PC-3 (cell line): ENCODE data around the gene KRTAP4-9. TPM values are rescaled to one million over a fixed set of nuclear protein-coding genes. Genes with fewer than 3 reads are reported as not detected.
A peak's percentile ranks its signal among the peaks of the same experiment; 100 is the strongest.
"Not testable (repeated sequence)": the region's sequence is repeated elsewhere in the genome, so short reads cannot be mapped to it uniquely, and the experiment has no call there.

ENCODE experiments used
- ATAC-seq: fragments of 200-7000 bp; cut with Tn5 transposase; 2 replicates; pipeline ENCODE4 v1.9.1; 2020; ENCODE audit warnings: mild to moderate bottlenecking, moderate library complexity
- BruUV-seq: library from RNA; stranded (reverse); fragments of 400-500 nt; replicated peaks from 2 replicates; lab custom pipeline; 2021; lab: Mats Ljungman, UMichigan
- CTCF ChIA-PET: fragments of 300-600 bp; sonication (Branson Sonifier 250); formaldehyde crosslinking; loops from one replicate; lab custom pipeline; 2022; ENCODE audit warnings: antibody characterized with exemption; lab: Charles Lee
- POLR2A ChIA-PET: fragments of 300-600 bp; sonication (Branson Sonifier 250); formaldehyde crosslinking; loops from one replicate; lab custom pipeline; 2022; ENCODE audit warnings: antibody characterized with exemption; ENCODE audit not compliant: unreplicated experiment; lab: Charles Lee
- DNase-seq: peaks from one replicate; pipeline ENCODE4 v3.0.0-alpha.2; 2015
- H2AFZ ChIP-seq: fragments of 300-600 bp; sonication (generic); 2 replicates; pipeline ENCODE4 v1.6.0; 2016; ENCODE audit warnings: antibody characterized with exemption, low read length
- H3F3A ChIP-seq: fragments of 300-600 bp; sonication (generic); one replicate; pipeline ENCODE4 v1.6.0; 2017; ENCODE audit warnings: antibody characterized with exemption, low read length, control low read depth, mild to moderate bottlenecking; ENCODE audit not compliant: unreplicated experiment
- H3K27ac ChIP-seq: fragments of 300-600 bp; sonication (generic); 2 replicates; pipeline ENCODE4 v1.5.1; 2016; ENCODE audit warnings: mild to moderate bottlenecking, low read length
- H3K27me3 ChIP-seq: fragments of 300-600 bp; sonication (generic); 2 replicates; pipeline ENCODE4 v1.6.1; 2016; ENCODE audit warnings: low read length, mixed read lengths
- H3K36me3 ChIP-seq: fragments of 300-600 bp; sonication (generic); 2 replicates; pipeline ENCODE4 v1.6.1; 2016; ENCODE audit warnings: low read depth, mixed run types, low read length, mixed read lengths
- H3K4me1 ChIP-seq: fragments of 300-600 bp; sonication (generic); 2 replicates; pipeline ENCODE4 v1.5.1; 2016; ENCODE audit warnings: low read length; ENCODE audit not compliant: insufficient read depth
- H3K4me2 ChIP-seq: fragments of 300-600 bp; sonication (generic); 2 replicates; pipeline ENCODE4 v1.6.0; 2016; ENCODE audit warnings: low read length
- H3K4me3 ChIP-seq: fragments of 300-600 bp; sonication (generic); 2 replicates; pipeline ENCODE4 v1.5.1; 2016; ENCODE audit warnings: mild to moderate bottlenecking, low read length, mixed read lengths
- H3K79me2 ChIP-seq: fragments of 300-600 bp; sonication (generic); 2 replicates; pipeline ENCODE4 v1.6.1; 2017; ENCODE audit warnings: low read length, mixed read lengths
- H3K9ac ChIP-seq: fragments of 300-600 bp; sonication (generic); 2 replicates; pipeline ENCODE4 v1.6.0; 2016; ENCODE audit warnings: mild to moderate bottlenecking, low read length
- H3K9me2 ChIP-seq: fragments of 300-600 bp; sonication (generic); replicated peaks from 2 replicates; pipeline ENCODE4 v1.6.1; 2016; ENCODE audit warnings: mixed run types, low read length, mixed read lengths
- H3K9me3 ChIP-seq: fragments of 300-600 bp; sonication (generic); 2 replicates; pipeline ENCODE4 v1.6.1; 2016; ENCODE audit warnings: low read length, mixed read lengths
- H4K20me1 ChIP-seq: fragments of 300-600 bp; sonication (generic); 2 replicates; pipeline ENCODE4 v1.6.1; 2016; ENCODE audit warnings: low read length, mixed read lengths
- CTCF ChIP-seq: fragments of 300-600 bp; sonication (generic); conservative IDR thresholded peaks from 2 replicates; pipeline ENCODE4 v1.5.1; 2017; ENCODE audit warnings: antibody characterized with exemption, low read depth, mild to moderate bottlenecking, low read length
- EZH2 ChIP-seq: fragments of 300-600 bp; sonication (generic); IDR thresholded peaks from one replicate; pipeline ENCODE4 v1.6.1; 2017; ENCODE audit warnings: antibody characterized with exemption, mild to moderate bottlenecking, low read length; ENCODE audit not compliant: unreplicated experiment
- EZH2phosphoT487 ChIP-seq: fragments of 300-600 bp; sonication (generic); IDR thresholded peaks from 2 replicates; pipeline ENCODE4 v1.6.1; 2018; ENCODE audit warnings: mild to moderate bottlenecking, antibody characterized with exemption, low read length, borderline replicate concordance
- intact Hi-C: fragments of 100-400 bp; cut with micrococcal nuclease; formaldehyde crosslinking; loops from 2 replicates; pipeline ENCODE4 v1.9.0; 2023
- total RNA-seq: library from RNA; depleted of rRNA; stranded (reverse); fragments of >200 nt; gene quantifications from 2 replicates; pipeline ENCODE4 v1.2.3, GENCODE V29; 2014

Gene KRTAP4-9
- total RNA-seq, 1 experiment from 2014 or later: not detected

- H3K9me2 ChIP-seq, BruUV-seq: not testable (repeated sequence)
Measured at GRCh38 chr17:41084100-41084856, 20.9 kb upstream of the KRTAP4-9 start, which contains the start of gene KRTAP4-7. KRTAP4-7 (plus strand) TSS chr17:41084150; CDS start chr17:41084207, 57 bp downstream.

GRCh38 chr17:41088760-41089352 lies 16.3 kb upstream of the KRTAP4-9 start:
- H3K4me1 ChIP-seq, CTCF ChIA-PET, H3K4me2 ChIP-seq, H2AFZ ChIP-seq, ATAC-seq, H3K9me3 ChIP-seq, H3F3A ChIP-seq, H3K9ac ChIP-seq, BruUV-seq, H3K4me3 ChIP-seq, H3K27ac ChIP-seq, H3K79me2 ChIP-seq, POLR2A ChIA-PET, DNase-seq, H4K20me1 ChIP-seq, intact Hi-C loops, H3K36me3 ChIP-seq, H3K9me2 ChIP-seq, H3K27me3 ChIP-seq: not testable (repeated sequence)

More at GRCh38 chr17:41084100-41084856, 20.9 kb upstream of the KRTAP4-9 start, which contains the start of gene KRTAP4-7:
- H3K36me3 ChIP-seq, ATAC-seq, H3K9me3 ChIP-seq, H3K79me2 ChIP-seq, CTCF ChIA-PET, H3K27me3 ChIP-seq, H3K9ac ChIP-seq, POLR2A ChIA-PET, intact Hi-C loops, DNase-seq, H3F3A ChIP-seq, H4K20me1 ChIP-seq, H2AFZ ChIP-seq, H3K4me3 ChIP-seq: not testable (repeated sequence)
- H3K27ac ChIP-seq: peak within 1 kb of the TSS; percentile 81
- H3K4me2 ChIP-seq: peak within 1 kb of the TSS; percentile 49
- H3K4me1 ChIP-seq: peaks cover 14% of the 10 kb centered on the region

- Histone ChIP-seq H2AFZ (no peak overlapping the region), H3K4me1 (peaks cover 27% of the 10 kb centered on the region), H3K9ac (no peak overlapping the region), H3K9me2 (no peaks in the 10 kb centered on the region), H3K36me3 (no peaks in the 10 kb centered on the region; the same call in 1 of the 2 replicates), H3K9me3 (no peaks in the 10 kb centered on the region), H4K20me1 (no peaks in the 10 kb centered on the region), H3K27ac (no peak overlapping the region), H3K27me3 (no peaks in the 10 kb centered on the region), H3K4me2 (no peak overlapping the region), H3K79me2 (no peaks in the 10 kb centered on the region), H3F3A (no peaks in the 10 kb centered on the region), H3K4me3 (no peak overlapping the region)
- no peak for TF ChIP-seq CTCF
- TF ChIP-seq EZH2: no peak
- no peak for TF ChIP-seq EZH2phosphoT487
- DNase-seq (no peak), ATAC-seq (no peak)
- BruUV-seq: no TSS peak
- ChIA-PET POLR2A (no interaction called here), CTCF (no interaction called here)
- intact Hi-C loops: no loop called here
Measured at GRCh38 chr17:41096055-41096454, 9.1 kb upstream of the KRTAP4-9 start.
